Heart right ventricle (tissue), 16 donors: ENCODE data around the gene WRNIP1. TPM values are rescaled to one million over a fixed set of nuclear protein-coding genes. Genes with fewer than 3 reads are reported as not detected.

ENCODE experiments used
- ATAC-seq, 8 donors: fragments of 200-7000 bp; cut with Tn5 transposase; one replicate each; pipeline ENCODE4 v1.9.1; 2020; ENCODE audit warnings: mild to moderate bottlenecking in 8 of 8, moderate library complexity in 8 of 8, moderate number of reproducible peaks in 1 of 8
- DNase-seq, 2 donors: peaks; one replicate each; pipeline ENCODE4 v3.0.0-alpha.2; 2020
- H3K27ac ChIP-seq, 10 donors: fragments of 200-600 bp; sonication (generic) in 2 of 10; one replicate each; pipeline versions ENCODE4 v1.5.0 to v1.8.0; 2020 to 2022; ENCODE audit warnings: mild to moderate bottlenecking in 3 of 10
- H3K27me3 ChIP-seq, 7 donors: fragments of 200-600 bp; one replicate each; pipeline ENCODE4 v1.8.0; 2021 to 2022; ENCODE audit warnings: mild to moderate bottlenecking in 2 of 7
- H3K36me3 ChIP-seq, 9 donors: fragments of 200-600 bp; sonication (generic) in 1 of 9; one replicate each; pipeline versions ENCODE4 v1.5.0 to v1.8.0; 2020 to 2022; ENCODE audit warnings: mild to moderate bottlenecking in 2 of 9
- H3K4me1 ChIP-seq, 9 donors: fragments of 200-600 bp; sonication (generic) in 1 of 9; one replicate each; pipeline versions ENCODE4 v1.5.0 to v1.8.0; 2020 to 2022; ENCODE audit warnings: mild to moderate bottlenecking in 4 of 9
- H3K4me3 ChIP-seq, 10 donors: fragments of 200-600 bp; sonication (generic) in 2 of 10; one replicate each; pipeline versions ENCODE4 v1.5.0 to v1.8.0; 2020 to 2022; ENCODE audit warnings: mild to moderate bottlenecking in 7 of 10, moderate library complexity in 2 of 10
- H3K9me3 ChIP-seq, 11 donors: fragments of 200-600 bp in 10 of 11; sonication (generic) in 2 of 11; one replicate each; pipeline versions ENCODE4 v1.5.0 to v1.8.0; 2013 to 2022; ENCODE audit warnings: mild to moderate bottlenecking in 2 of 11, control low read depth in 1 of 11, moderate library complexity in 1 of 11
- WGBS, 2 donors: extraction: QIAGEN DNeasy Blood & Tissue Kit; methylation state at CpG; one replicate each; pipeline ENCODE4 v1.1.7; 2013; ENCODE audit warnings: inconsistent platforms in 1 of 2; 5-methylcytosine and 5-hydroxymethylcytosine counted together
- intact Hi-C, 10 donors: fragments of 100-400 bp; cut with DNase I; formaldehyde crosslinking; loops; one replicate each; pipeline versions ENCODE4 v1.11.1 to v1.14.2; 2022
- polyA plus RNA-seq, 2 donors: library from polyadenylated mRNA; stranded (reverse); fragments of 200-250 nt; gene quantifications; one replicate each; pipeline ENCODE4 v1.2.3, GENCODE V29; 2013
- total RNA-seq, 10 donors: library from RNA; stranded (reverse); fragmentation: NEBNext Ultra II Directional in 3 of 10; extraction: Animal tissue kit (Norgen Biotek cat#: 25700) in 3 of 10; gene quantifications; one replicate each; pipeline versions ENCODE4 v1.2.1 to v1.2.4, GENCODE V29; 2021 to 2023
- TF ChIP-seq, protein P1 (sequence below), 9 donors: fragments of 200-600 bp; sonication (generic) in 2 of 9; IDR thresholded peaks; one replicate each; pipeline versions ENCODE4 v1.5.0 to v1.8.0; 2021 to 2022; ENCODE audit warnings: antibody characterized with exemption in 9 of 9, mild to moderate bottlenecking in 5 of 9, moderate library complexity in 1 of 9
- donor health status: Arrhythmogenic right ventricular cardiomyopathy.
- donor health status: ischemic (EF 13 %, LVEDD 7.1; RV severe dilation, severe dysfunction).
- donor health status: healthy with polysubstance abuse.
- donor health status: DM: no; HTN: yes; CAD: no.
- donor health status: DM: no; HTN: no; CAD: no.
- donor health status: ischemic (EF 25% LVEDD 6.9; RV normal size, moderate dysfunction).
- donor health status: ischemic (EF 25% LVEDD 5.7; RV mildly dilated, moderate dysfunction).
- donor health status: healthy.
- donor health status: DM: yes; HTN: yes; CAD: no.
- donor health status: Ischemic cardiomyopathy.
- donor health status: ischemic (EF 35%, LVEDD 5.7; RV mildly dilated, moderate dysfunction).
- donor health status: nonischemic (EF 11% LVEDD 7.7; RV severe dilation, severe dysfunction).
- donor health status: DM: yes; HTN: yes; CAD: no.
- donor health status: PGD.
- donor health status: ischemic (EF 29% LVEDD 5.4; RV normal size, mild dysfunction).
- donor health status: nonischemic (EF 23%, LVEDD 6.1; RV moderate dilation, normal function).

WRNIP1 gene
- total and polyA plus RNA-seq, 12 donors = 29.7 to 44.9 (median 35.6) TPM

DNA sequence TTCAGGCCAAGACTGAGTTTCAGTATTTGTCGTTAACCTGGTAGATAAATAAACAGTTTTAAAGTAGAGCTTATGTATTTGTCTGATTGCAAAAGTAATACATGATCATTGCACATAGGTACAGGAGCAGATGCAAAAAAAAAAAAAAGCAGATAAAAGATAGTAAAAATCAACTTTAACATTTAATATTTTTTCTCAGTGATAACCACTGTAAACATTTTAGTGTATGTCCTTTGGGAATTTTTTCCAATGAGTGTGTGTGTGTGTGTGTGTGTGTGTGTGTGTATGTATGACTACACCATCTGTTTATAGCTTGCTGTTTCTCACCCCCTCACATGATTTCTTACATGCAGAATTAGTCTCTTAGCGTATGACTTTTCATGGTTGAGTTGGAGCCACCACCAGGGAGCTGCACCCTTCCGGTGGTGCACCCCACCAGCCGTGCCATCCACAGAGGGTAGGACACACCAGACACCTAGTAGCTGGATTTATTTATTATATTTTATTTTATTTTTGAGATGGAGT is 26.3 kb downstream of the WRNIP1 start:
- peak overlapping the region in 7 of 10 donors; percentile 69 to 87 (median 72) for H3K27ac ChIP-seq
- peak in 5 of 8 donors; percentile 8 to 33 (median 23) for ATAC-seq
- no peaks in the 10 kb centered on the region for H3K27me3 ChIP-seq
- TF ChIP-seq, protein P1, sequence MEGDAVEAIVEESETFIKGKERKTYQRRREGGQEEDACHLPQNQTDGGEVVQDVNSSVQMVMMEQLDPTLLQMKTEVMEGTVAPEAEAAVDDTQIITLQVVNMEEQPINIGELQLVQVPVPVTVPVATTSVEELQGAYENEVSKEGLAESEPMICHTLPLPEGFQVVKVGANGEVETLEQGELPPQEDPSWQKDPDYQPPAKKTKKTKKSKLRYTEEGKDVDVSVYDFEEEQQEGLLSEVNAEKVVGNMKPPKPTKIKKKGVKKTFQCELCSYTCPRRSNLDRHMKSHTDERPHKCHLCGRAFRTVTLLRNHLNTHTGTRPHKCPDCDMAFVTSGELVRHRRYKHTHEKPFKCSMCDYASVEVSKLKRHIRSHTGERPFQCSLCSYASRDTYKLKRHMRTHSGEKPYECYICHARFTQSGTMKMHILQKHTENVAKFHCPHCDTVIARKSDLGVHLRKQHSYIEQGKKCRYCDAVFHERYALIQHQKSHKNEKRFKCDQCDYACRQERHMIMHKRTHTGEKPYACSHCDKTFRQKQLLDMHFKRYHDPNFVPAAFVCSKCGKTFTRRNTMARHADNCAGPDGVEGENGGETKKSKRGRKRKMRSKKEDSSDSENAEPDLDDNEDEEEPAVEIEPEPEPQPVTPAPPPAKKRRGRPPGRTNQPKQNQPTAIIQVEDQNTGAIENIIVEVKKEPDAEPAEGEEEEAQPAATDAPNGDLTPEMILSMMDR (IDR thresholded peaks at IDR 0.05) = no peak
- 60 to 62% methylated on average over 4 of the region's 4 CpGs for WGBS, 2 donors
- DNase-seq = no peak
- H3K4me3 ChIP-seq = peak overlapping the region in 1 of 10 donors; percentile 10
- peaks cover 6 to 59% (median 34%) of the 10 kb centered on the region in 9 donors for H3K4me1 ChIP-seq
- H3K9me3 ChIP-seq = no peaks in the 10 kb centered on the region
- intact Hi-C loops = loop anchor here (1.0 to 10.0 kb wide), 7 partner anchors 47 to 197 kb away; partner anchors contain the start of gene SERPINB1 (in 8 of the 10)
- peaks cover 0 to 22% (median 4%) of the 10 kb centered on the region in 9 donors for H3K36me3 ChIP-seq

DNA sequence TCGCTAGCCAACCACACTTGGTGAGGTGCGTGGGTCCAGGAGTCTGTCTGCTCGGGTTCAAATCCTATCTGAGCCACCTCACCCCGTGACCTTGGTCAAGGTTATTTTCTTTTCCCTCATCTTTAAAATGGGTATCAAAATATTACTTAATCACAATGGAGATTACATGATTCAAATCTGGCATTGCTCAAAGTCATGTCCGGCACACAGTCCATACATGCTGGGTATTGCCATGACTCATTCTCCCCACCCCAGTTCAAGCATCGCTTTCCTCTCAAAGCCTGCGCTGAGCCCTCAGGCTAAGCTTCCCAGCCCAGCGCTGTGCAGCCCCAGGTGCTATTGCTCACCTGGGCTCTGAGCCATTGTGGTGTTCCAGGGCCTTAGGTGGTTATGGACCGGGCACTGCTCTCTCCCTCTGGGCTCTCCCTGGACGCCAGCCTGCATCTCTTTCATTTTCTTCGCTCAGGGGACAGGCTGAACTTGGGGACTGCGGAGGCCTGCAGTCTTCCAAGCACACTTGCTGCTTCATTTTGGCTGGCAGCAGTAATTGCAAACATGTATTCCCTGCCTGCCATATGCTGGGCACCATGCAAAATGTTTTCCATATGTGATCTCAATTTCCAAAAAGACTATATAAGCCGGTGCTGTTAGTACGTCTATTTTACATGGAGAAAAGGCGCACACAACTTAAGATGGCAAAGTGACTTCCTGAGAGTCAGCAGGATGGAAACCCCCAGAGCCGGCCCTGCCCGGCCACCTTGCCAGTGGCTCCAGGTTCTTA is 27.3 kb downstream of the WRNIP1 start:
- H3K27ac ChIP-seq = peak overlapping the region in 7 of 10 donors; percentile 45 to 87 (median 72)
- WGBS, 2 donors = 92 to 96% methylated on average over 17 of the region's 17 CpGs
- H3K9me3 ChIP-seq = no peaks in the 10 kb centered on the region
- H3K4me3 ChIP-seq = no peak overlapping the region
- H3K27me3 ChIP-seq = no peaks in the 10 kb centered on the region
- intact Hi-C loops = loop anchor here in 8 of 10 donors (5.0 to 10.0 kb wide), 3 partner anchors 50 to 140 kb away; partner anchors contain the start of gene SERPINB1 (in 5 of the 8)
- peaks cover 6 to 69% (median 33%) of the 10 kb centered on the region in 9 donors for H3K4me1 ChIP-seq
- DNase-seq (no peak), ATAC-seq (peak in 1 of 8 donors; percentile 25)
- TF ChIP-seq, protein P1 (IDR thresholded peaks at IDR 0.05) = no peak
- peaks cover 0 to 13% (median 0%) of the 10 kb centered on the region in 9 donors for H3K36me3 ChIP-seq

DNA sequence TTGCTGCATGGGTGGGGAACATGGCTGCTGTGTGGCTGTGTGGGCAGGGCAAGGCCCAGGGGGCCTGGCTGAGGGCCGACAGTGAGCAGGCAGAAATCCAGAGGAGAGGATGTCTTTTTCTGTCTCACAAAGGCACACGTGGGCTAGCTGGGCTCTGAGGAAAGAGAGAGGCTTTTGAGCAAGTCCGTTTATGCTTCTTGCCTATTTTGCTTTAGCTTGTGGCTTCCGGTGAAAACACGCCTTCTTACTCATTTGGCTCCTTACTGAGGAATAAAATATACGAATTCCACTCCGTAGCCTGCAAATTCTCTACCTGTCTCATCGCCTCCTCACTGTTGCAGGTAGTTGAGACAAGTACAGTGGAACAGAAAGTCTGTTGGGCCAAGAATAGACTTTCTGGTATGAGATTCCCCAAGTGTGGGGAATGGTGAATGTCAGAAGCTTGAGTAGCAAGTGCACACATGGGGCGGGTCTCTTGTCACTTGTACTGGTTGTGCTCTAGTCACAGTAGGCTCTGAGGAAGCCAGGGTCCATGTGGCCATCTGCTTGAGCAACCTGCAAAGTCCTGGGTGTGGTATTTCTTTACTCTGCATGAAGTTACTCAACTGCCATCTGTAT is 28.4 kb downstream of the WRNIP1 start:
- no peak overlapping the region for H3K4me3 ChIP-seq
- TF ChIP-seq, protein P1 (IDR thresholded peaks at IDR 0.05) = no peak
- intact Hi-C loops = loop anchor here in 8 of 10 donors (5.0 to 10.0 kb wide), 3 partner anchors 49 to 139 kb away; partner anchors contain the start of gene SERPINB1 (in 5 of the 8)
- peaks cover 6 to 69% (median 33%) of the 10 kb centered on the region in 9 donors for H3K4me1 ChIP-seq
- DNase-seq = no peak
- H3K36me3 ChIP-seq = peaks cover 0 to 4% (median 0%) of the 10 kb centered on the region in 9 donors
- H3K27ac ChIP-seq = peak overlapping the region in 7 of 10 donors; percentile 19 to 87 (median 72)
- peak in 1 of 8 donors; percentile 6 for ATAC-seq
- 50 to 54% methylated on average over 9 of the region's 9 CpGs for WGBS, 2 donors
- no peaks in the 10 kb centered on the region for H3K9me3 ChIP-seq
- H3K27me3 ChIP-seq = no peaks in the 10 kb centered on the region

DNA sequence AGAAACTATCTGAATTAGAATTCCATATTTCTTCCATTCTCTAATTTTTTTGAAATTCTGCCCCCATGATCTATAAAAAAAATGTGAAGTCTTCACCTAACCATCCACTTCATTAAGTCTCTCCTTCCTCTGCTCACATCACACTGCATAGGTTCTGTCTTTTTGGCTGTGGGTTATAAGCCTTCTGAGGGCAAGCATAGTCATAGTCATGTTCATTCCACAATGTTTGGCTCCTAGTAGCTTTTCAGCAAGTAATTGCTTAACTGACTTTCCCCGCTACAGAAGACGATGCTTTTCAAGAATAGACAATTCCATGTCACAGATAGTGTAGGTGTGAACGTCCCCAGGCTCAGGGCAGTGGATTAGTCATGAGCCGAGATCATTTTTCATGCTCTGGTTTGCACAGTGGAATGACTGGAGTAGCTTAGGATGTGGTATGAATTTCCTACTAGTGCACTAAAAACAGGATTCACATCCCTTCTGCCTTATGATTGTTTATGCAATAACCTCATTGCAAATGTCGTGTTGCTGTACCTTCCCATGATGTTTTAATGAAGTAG is 29.1 kb downstream of the WRNIP1 start:
- no peaks in the 10 kb centered on the region for H3K27me3 ChIP-seq
- peaks cover 6 to 69% (median 33%) of the 10 kb centered on the region in 9 donors for H3K4me1 ChIP-seq
- intact Hi-C loops = loop anchor here in 8 of 10 donors (5.0 to 10.0 kb wide), 3 partner anchors 48 to 138 kb away; partner anchors contain the start of gene SERPINB1 (in 5 of the 8)
- H3K36me3 ChIP-seq = no peaks in the 10 kb centered on the region
- no peaks in the 10 kb centered on the region for H3K9me3 ChIP-seq
- TF ChIP-seq, protein P1 (IDR thresholded peaks at IDR 0.05) = no peak
- no peak overlapping the region for H3K4me3 ChIP-seq
- WGBS, 2 donors = 80 to 81% methylated on average over 5 of the region's 5 CpGs
- peak overlapping the region in 3 of 10 donors; percentile 72 to 87 (median 80) for H3K27ac ChIP-seq
- ATAC-seq = no peak
- no peak for DNase-seq
